HepG2 (cell line): ENCODE data around the gene MTA3. TPM values are rescaled to one million over a fixed set of nuclear protein-coding genes. Genes with fewer than 3 reads are reported as not detected.

ENCODE experiments used
- ATAC-seq: fragments of 200-7000 bp; cut with Tn5 transposase; 3 replicates; pipeline ENCODE4 v1.9.1; 2020; ENCODE audit warnings: mild to moderate bottlenecking, moderate library complexity
- BruUV-seq: library from RNA; stranded (reverse); fragments of 400-500 nt; replicated peaks from 2 replicates; lab custom pipeline; 2021; lab: Mats Ljungman, UMichigan
- CTCF ChIA-PET: fragments of 300-600 bp; formaldehyde crosslinking; extraction: SDS; loops from one replicate; lab custom pipeline; 2021; ENCODE audit warnings: low total read pairs, inconsistent platforms, low intra/inter-chr PET ratio; lab: Yijun Ruan, JAX
- POLR2A ChIA-PET: fragments of 350-600 bp; sonication (Branson Sonifier 250); formaldehyde crosslinking; loops from one replicate; lab custom pipeline; 2020; ENCODE audit warnings: antibody characterized with exemption, inconsistent platforms; lab: Yijun Ruan, JAX
- DNase-seq: peaks from one replicate; pipeline ENCODE4 v3.0.0-alpha.2; 2015; ENCODE audit warnings: low spot score
- FAIRE-seq: peaks from 3 replicates; lab custom pipeline; 2011; peaks lifted over from hg19 to GRCh38; lab: Jason Lieb, UNC
- H2AFZ ChIP-seq: one replicate; pipeline ENCODE4 v1.6.1; 2011; ENCODE audit warnings: low read length, inconsistent platforms
- H3K27ac ChIP-seq: fragments of 300-600 bp; 3 replicates; pipeline ENCODE4 v1.8.0; 2011; ENCODE audit warnings: mixed run types, mild to moderate bottlenecking, mixed read lengths, low read length, inconsistent platforms; ENCODE audit not compliant: insufficient read depth; ENCODE audit errors: extremely low read length
- H3K27me3 ChIP-seq, 2 experiments: fragments of 200-600 bp in 1 of 2; 2 replicates in 1 of 2; 3 replicates in 1 of 2; pipeline versions ENCODE4 v1.6.0 to v1.8.0; 2011; ENCODE audit warnings: low read length in 2 of 2, mild to moderate bottlenecking in 2 of 2, moderate library complexity in 2 of 2, inconsistent platforms in 1 of 2; ENCODE audit not compliant: insufficient read depth in 2 of 2, control insufficient read depth in 1 of 2
- H3K36me3 ChIP-seq, 2 experiments: fragments of 200-600 bp in 1 of 2; replicated peaks in 1 of 2; 2 replicates in 1 of 2; 3 replicates in 1 of 2; pipeline versions ENCODE4 v1.5.1 to v1.8.0; 2011; ENCODE audit warnings: low read length in 2 of 2, inconsistent platforms in 1 of 2; ENCODE audit not compliant: insufficient read depth in 2 of 2, control insufficient read depth in 1 of 2
- H3K4me1 ChIP-seq: 2 replicates; pipeline ENCODE4 v1.5.1; 2012; ENCODE audit warnings: low read length, inconsistent platforms; ENCODE audit not compliant: insufficient read depth
- H3K4me2 ChIP-seq: 2 replicates; pipeline ENCODE4 v1.6.0; 2011; ENCODE audit warnings: low read depth, low read length, inconsistent platforms
- H3K4me3 ChIP-seq, 3 experiments: fragments of 200-600 bp in 1 of 3; sonication (generic), shearing (Covaris generic) in 1 of 3; replicated peaks in 1 of 3; 2 replicates each; pipeline ENCODE4 v1.5.1; 2011 to 2016; ENCODE audit warnings: low read length in 3 of 3, inconsistent platforms in 2 of 3, low read depth in 2 of 3, mild to moderate bottlenecking in 2 of 3, control low read depth in 1 of 3, mixed read lengths in 1 of 3; ENCODE audit not compliant: insufficient read depth in 1 of 3
- H3K79me2 ChIP-seq: one replicate; pipeline ENCODE4 v1.6.1; 2011; ENCODE audit warnings: low read length, inconsistent platforms; ENCODE audit not compliant: insufficient read depth
- H3K9ac ChIP-seq: 2 replicates; pipeline ENCODE4 v1.6.0; 2011; ENCODE audit warnings: mild to moderate bottlenecking, low read depth, low read length, inconsistent platforms; ENCODE audit not compliant: insufficient read depth
- H3K9me3 ChIP-seq: 2 replicates; pipeline ENCODE4 v1.5.1; 2012; ENCODE audit warnings: mild to moderate bottlenecking, low read length
- H4K20me1 ChIP-seq: 2 replicates; pipeline ENCODE4 v1.6.0; 2011; ENCODE audit warnings: inconsistent platforms, mild to moderate bottlenecking, low read length, moderate library complexity; ENCODE audit not compliant: insufficient read depth
- AGO2 ChIP-seq: fragments of 200-400 bp; formaldehyde crosslinking; optimal IDR thresholded peaks from 2 replicates; pipeline ENCODE3; 2017; ENCODE audit warnings: mild to moderate bottlenecking, low read depth, low read length, moderate library complexity
- HIVEP1 ChIP-seq: sonication (generic); formaldehyde crosslinking; IDR thresholded peaks from 2 replicates; pipeline ENCODE4 v1.4.0; 2020; ENCODE audit warnings: mild to moderate bottlenecking, missing genetic modification reagents
- HNRNPL ChIP-seq: fragments of 200-400 bp; formaldehyde crosslinking; IDR thresholded peaks from 2 replicates; pipeline ENCODE4 v1.6.1; 2017; ENCODE audit warnings: mild to moderate bottlenecking, low read depth, low read length
- ZNF20 ChIP-seq: sonication (generic); formaldehyde crosslinking; IDR thresholded peaks from 2 replicates; pipeline ENCODE4 v1.4.0; 2020; ENCODE audit warnings: mild to moderate bottlenecking, moderate library complexity, missing genetic modification reagents
- ZNF720 ChIP-seq: sonication (generic); formaldehyde crosslinking; IDR thresholded peaks from 2 replicates; pipeline ENCODE4 v1.4.0; 2020; ENCODE audit warnings: missing genetic modification reagents
- WGBS: methylation state at CpG from one replicate; pipeline ENCODE4 v1.1.6; 2017; ENCODE audit warnings: low lambda C conversion rate; 5-methylcytosine and 5-hydroxymethylcytosine counted together
- in situ Hi-C: cut with HindIII; loops from 2 replicates; pipeline ENCODE4 v1.10.0; 2017; ENCODE audit warnings: low pct_unique_long_range_greater_than_20kb; ENCODE audit not compliant: extremely low pct_ligation_motif_present
- intact Hi-C: fragments of 100-400 bp; cut with micrococcal nuclease; formaldehyde crosslinking; loops from one replicate; pipeline ENCODE4 v1.10.0; 2022; ENCODE audit not compliant: unreplicated experiment
- polyA plus RNA-seq, 8 experiments: library from polyadenylated mRNA; depleted of rRNA in 3 of 8; stranded (reverse) in 7 of 8; unstranded in 1 of 8; fragments of >200 nt; fragmentation: Illumina TruSeq in 4 of 8; extraction: Trizol in 4 of 8; gene quantifications; 2 replicates each; pipeline versions ENCODE4 v1.2.1 to v1.2.3, GENCODE V29; 2011 to 2016; ENCODE audit warnings: low read depth in 4 of 8, missing spikeins in 1 of 8, mixed read lengths in 1 of 8; ENCODE audit not compliant: insufficient read depth in 1 of 8
- total RNA-seq, 5 experiments: library from RNA; depleted of rRNA; stranded (reverse); fragments of >200 nt; fragmentation: Illumina TruSeq; extraction: Trizol; gene quantifications; 2 replicates each; pipeline ENCODE4 v1.2.3, GENCODE V29; 2016; ENCODE audit warnings: low read depth in 1 of 5
- TF ChIP-seq, protein P1 (sequence below): sonication (generic); formaldehyde crosslinking; IDR thresholded peaks from 2 replicates; pipeline ENCODE4 v1.4.0; 2020; ENCODE audit warnings: missing genetic modification reagents

MTA3 gene
- total and polyA plus RNA-seq, 2 of the 13 experiments (the other 11 are each of a cell fraction or from before 2014, with no cell fraction given), result 48.8 to 77.8 TPM

DNA sequence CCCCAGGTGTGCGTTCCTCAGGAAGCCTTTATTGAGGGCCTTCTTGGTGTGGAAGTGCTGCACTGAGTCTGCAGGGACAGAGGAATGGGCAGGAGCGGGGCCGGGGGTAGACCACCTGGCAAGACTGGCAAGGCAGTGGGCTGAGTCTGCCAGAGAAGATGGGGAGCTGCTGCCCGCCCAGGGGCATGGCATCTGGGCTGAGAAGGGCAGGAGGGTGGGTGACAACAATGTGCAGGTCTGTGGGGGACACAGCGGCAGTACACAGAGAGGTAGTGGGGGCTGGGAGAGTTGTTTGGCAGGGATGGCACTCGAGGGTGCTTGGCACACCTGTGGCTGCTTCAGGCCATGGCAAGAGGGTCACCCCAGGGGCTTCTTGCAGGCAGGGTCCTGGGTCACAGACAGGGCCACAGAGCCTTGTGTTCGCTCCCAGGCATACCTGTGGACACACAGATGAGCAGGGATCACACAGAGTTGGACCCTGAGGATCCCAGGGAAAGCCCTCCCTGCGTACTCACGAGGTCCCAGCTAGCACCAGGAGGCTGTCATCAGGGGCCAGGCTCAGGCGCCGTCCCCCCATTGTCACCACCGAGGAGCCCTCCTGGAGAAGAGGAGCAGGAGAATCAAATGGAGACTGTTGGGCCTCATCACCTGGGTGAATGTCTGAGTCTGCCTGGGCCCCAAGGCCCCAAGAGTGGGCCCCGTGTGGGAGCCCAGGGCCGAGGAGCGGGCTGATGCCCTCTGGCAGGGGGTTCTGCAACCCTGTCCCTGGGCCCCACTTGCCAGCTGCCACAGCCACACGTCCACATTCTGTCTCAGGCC, 198.9 kb downstream of the MTA3 start:
- intact Hi-C loops (no loop called here), in situ Hi-C loops (no loop called here)
- Histone ChIP-seq H3K27me3 (no peaks in the 10 kb centered on the region), H3K79me2 (no peaks in the 10 kb centered on the region), H3K36me3 (peaks cover 0 to 1% of the 10 kb centered on the region in 2 experiments; a peak in 3 of 5 replicates), H3K4me2 (no peak overlapping the region), H3K9me3 (no peaks in the 10 kb centered on the region), H4K20me1 (no peaks in the 10 kb centered on the region), H3K27ac (no peak overlapping the region), H2AFZ (no peak overlapping the region), H3K4me3 (no peak overlapping the region), H3K9ac (no peak overlapping the region), H3K4me1 (no peaks in the 10 kb centered on the region)
- no peak for DNase-seq
- WGBS, result 94% methylated on average over 12 of the region's 16 CpGs
- ChIA-PET CTCF (no interaction called here), POLR2A (no interaction called here)
- no peak for FAIRE-seq
- no TSS peak for BruUV-seq
- TF ChIP-seq ZNF720 (CRISPR knock-in tag), result no peak
- TF ChIP-seq, protein P1, sequence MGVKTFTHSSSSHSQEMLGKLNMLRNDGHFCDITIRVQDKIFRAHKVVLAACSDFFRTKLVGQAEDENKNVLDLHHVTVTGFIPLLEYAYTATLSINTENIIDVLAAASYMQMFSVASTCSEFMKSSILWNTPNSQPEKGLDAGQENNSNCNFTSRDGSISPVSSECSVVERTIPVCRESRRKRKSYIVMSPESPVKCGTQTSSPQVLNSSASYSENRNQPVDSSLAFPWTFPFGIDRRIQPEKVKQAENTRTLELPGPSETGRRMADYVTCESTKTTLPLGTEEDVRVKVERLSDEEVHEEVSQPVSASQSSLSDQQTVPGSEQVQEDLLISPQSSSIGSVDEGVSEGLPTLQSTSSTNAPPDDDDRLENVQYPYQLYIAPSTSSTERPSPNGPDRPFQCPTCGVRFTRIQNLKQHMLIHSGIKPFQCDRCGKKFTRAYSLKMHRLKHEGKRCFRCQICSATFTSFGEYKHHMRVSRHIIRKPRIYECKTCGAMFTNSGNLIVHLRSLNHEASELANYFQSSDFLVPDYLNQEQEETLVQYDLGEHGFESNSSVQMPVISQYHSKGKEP, result no peak
- TF ChIP-seq HNRNPL, result 0 out of 2 replicates have a peak, but pooled peaks have one; percentile 48
- no peak for TF ChIP-seq ZNF20 (CRISPR knock-in tag)
- TF ChIP-seq AGO2, result peak; percentile 31
- TF ChIP-seq HIVEP1 (CRISPR knock-in tag), result peak; percentile 8; the same call in 1 of the 2 replicates
- no peak for ATAC-seq
